ENCODE measurements around the gene SULT1A1.
"Not testable (repeated sequence)": the region's sequence is repeated elsewhere in the genome, so short reads cannot be mapped to it uniquely, and the experiment has no call there.

The SULT1A1 gene

GRCh38 chr16:28590384-28591340 lies 19.2 kb downstream of the SULT1A1 start:
- DNase-seq = no peak

DNA sequence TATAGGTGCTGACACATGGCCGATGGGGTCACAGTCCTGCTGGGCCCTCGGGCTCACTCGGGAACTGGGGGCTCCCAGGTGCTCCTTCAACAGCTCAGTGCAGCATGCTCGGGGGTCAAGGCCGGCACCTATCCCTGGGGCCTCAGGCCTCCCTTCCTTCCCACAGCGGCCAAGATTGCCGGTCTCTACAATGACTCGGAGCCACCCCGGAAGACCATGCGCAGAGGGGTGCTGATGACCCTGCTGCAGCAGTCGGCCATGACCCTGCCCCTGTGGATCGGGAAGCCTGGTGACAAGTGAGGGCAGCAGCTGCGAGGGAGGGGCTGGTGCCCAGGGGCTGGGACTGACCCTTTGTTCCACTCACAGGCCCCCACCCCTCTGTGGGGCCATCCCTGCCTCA lies 19.9 kb downstream of the SULT1A1 start:
- no peak for DNase-seq

DNA sequence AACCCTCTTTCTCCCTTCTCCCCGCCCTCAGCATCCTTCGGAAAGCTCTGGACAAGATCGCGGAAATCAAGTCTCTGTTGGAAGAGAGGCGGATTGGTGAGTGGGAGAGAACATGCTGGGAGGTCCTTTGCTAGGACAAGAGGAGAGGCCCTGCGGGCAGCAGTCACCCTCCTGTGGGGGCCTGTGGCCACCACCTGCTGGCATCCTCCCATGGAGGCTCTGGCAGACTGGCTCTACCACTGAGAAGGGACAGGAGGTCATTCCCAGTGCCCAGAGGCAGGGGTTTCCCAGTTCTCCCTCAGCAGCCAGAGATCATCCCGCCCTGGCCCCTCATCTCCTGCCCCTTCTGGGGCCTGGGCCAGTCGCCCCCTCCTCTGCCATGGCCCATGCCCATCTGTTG lies 20.8 kb downstream of the SULT1A1 start:
- DNase-seq = no peak

DNA sequence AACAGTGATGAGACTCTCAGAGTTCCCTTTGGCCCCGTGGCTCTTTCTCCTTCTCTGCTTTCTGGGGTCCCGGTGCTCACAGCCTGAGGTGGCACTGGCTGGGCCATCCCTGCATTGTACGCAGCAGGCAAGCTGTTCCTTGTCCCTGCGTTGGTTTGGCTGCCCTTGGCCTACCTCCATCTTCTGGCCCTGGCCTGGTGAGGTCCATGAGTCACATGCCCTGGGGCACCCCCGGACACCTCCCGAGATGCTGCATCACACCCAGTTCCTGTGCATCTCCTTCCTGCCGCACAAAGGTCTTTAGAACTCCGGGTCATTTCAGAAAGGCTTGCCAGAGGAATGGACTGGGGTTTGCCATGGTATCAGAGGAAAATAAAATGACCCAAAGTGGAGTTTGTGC lies 22.5 kb downstream of the SULT1A1 start:
- no peak for DNase-seq

GRCh38 chr16:28586466-28586865 lies 23.4 kb downstream of the SULT1A1 start:
- no peak for DNase-seq

GRCh38 chr16:28585674-28586073 lies 24.2 kb downstream of the SULT1A1 start:
- no peak for DNase-seq

GRCh38 chr16:28580726-28581315 lies 29.0 kb downstream of the SULT1A1 start:
- no peak for DNase-seq

DNA sequence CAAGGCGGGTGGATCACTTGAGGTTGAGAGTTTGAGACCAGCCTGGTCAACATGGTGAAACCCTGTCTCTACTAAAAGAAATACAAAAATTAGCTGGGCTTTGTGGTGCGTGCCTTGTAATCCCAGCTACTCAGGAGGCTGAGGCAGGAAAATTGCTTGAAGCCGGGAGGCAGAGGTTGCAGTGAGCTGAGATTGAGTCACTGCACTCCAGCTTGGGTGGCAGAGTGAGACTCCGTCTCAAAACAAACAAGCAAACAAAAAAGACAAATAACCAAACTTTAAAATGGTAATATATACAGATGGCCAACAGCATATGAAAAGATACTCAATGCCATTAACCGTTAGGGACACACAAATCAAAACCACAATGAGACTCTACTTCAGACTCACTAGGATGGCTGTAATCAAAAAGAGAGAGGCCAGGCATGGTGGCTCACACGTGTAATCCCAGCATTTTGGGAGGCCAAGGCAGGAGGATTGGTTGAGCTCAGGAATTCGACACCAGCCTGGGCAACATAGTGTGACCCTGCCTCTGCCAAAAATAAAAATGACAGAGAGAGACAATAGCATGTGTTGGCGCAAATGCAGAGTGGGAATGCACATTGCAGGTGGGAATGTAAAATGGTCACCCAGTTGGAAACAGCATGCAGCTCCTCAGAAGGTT lies 34.3 kb downstream of the SULT1A1 start:
- no peak for DNase-seq

DNA sequence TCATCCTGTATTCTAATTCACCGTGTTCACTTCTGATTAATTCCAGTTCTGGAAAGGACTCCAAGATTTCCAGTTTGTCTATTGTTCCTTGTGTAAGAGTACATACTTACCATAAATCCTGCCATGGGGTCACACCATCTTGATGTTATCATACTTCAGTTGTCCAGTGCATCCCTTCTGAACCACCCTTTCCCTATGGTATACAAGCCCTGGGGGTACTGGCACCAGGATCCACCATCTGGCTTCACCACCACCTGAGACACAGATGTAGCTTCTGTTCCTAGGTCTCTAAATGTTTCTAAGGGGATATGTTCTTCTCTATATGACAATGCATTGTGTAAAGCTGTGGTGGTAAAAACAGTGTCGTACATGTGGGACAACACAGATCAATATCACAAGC lies 34.9 kb downstream of the SULT1A1 start:
- no peak for DNase-seq

DNA sequence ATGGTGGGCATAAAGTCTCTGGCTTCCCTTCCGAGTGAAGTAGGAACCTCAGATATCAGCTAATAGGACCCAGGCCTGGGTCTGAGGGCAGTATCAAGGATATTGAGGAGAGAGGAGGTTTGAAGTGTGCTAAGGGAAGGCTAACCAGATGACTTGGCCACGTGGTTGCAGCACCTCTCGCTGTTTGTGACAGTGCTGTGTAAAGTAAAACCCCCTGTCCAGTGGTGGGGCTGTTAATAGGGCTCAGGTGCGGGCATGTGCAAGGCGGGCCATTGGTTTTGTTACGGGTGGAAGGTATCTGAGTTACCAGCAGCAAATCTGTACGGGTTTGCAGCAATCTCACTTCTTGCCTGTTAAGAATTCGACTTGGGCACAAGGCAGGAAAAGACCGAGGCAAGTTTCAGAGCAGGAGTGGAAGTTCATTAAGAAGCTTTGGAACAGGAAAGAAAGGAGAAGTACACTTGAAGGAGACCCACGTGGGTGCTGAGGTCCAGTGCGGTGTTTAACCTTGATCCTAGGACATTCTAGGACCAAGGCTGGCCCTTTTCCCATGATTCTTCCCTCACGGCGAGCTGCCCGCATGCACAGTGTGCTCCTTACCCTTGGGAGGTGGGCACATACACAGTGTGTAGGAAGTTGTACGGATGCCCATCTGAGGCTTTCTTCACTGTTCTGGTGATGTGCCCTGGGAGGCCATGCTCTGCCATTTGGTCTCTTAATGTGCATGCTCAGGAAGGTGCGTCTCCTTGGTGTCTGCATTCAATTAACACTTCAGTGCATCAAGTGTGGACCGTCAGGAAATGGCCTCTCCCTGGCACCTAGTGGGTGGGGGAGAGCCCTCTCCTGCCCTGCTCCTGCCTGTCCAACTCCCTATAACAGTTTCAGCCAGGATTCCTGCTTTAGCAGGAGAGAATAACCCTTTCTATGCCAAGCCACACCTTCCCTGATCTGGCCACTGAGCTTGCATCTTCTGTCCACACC lies 35.8 kb downstream of the SULT1A1 start:
- DNase-seq = no peak

DNA sequence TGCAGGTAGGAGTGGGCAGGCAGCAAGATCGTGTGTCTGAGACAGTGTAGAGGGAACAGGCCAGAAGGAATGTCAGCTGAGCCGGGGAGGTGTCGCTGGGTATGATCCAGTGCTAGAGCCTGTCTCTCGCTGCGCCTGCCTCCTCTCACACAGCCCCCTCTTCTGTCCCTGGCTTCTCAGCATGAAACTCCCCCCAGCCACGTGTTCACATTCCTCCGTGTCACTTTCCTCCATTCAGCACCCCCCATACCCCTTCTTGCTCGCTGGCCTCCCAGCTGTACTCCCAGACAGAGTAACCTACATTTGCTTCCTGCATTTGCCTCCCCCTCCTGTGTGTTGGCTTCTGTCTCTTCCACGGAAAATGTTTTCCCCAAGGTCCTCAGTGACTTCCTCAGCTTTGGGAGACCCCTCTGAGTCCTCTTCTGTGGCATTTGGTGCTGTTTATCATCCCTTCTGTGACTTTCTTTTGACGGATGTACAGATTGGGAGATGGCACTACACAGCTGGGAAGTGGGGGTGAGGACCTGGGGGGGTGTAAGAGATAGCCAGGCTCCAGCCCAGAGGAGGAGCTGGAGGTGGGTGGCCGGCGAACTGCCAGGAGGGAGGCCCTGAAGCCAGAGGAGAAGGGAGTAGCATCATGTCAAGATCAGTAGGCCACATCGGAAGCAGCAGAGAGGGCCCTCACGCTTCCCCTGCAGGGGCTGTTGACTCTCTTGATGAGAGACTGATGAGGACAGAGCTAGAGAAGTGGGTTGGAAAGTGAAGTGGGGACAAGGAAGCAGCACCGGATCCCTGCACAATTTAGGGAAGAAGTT lies 36.9 kb downstream of the SULT1A1 start:
- DNase-seq = no peak

GRCh38 chr16:28569968-28570752 lies 39.7 kb downstream of the SULT1A1 start:
- no peak for DNase-seq

- no peak for DNase-seq
These were observed 40.8 kb downstream of the SULT1A1 start for GRCh38 chr16:28569021-28569420.

GRCh38 chr16:28567292-28567691 lies 42.6 kb downstream of the SULT1A1 start:
- no peak for DNase-seq

- not testable (repeated sequence) for DNase-seq
These were observed 43.5 kb downstream of the SULT1A1 start for GRCh38 chr16:28566233-28566925.

DNA sequence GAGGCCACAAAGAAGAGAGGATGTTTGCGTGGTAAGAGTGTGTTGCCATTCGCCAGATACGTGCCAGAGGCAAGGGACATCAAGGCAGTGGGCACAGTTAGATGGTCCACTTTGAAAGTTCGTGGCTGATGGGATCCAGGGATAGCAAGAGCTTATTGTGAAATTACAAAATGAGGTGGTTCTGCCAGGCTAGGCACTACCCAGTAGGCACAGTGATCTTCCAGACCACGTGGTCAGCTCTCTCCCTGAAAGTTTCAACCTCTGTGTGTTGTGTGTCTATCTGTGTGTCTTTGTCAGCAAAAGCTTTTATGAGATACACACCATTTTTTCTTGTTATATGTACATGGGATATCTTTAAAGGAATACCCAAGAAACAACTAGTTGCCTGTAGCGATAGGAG lies 46.6 kb downstream of the SULT1A1 start:
- no peak for DNase-seq

GRCh38 chr16:28562199-28562598 lies 47.6 kb downstream of the SULT1A1 start:
- no peak for DNase-seq

GRCh38 chr16:28561557-28562187 lies 48.2 kb downstream of the SULT1A1 start:
- DNase-seq = no peak

DNA sequence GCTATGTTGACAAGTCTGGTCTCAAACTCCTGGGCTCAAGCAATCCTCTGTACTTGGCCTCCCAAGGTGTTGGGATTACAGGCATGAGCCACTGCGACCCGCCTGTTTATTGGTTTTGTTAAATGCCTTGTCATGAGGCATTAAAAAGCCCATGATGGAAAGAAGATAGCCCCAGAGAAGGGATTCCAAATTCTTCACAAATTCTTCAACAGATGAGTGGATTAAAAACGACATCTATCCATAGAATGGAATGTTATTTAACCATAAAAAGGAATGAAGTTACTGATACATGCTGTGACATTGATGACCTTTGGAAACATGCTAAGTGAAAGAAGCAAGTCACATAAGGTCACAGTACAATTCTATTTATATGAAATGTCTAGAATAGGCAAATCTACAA lies 51.4 kb downstream of the SULT1A1 start:
- no peak for DNase-seq

- no peak for DNase-seq
These were observed 52.9 kb downstream of the SULT1A1 start for GRCh38 chr16:28556914-28557320.

All from NCI-H526 (cell line).